GM10248 (cell line): ENCODE measurements around the gene GRK5.

Experiments used
- CTCF ChIA-PET: fragments of 300-600 bp; sonication (Branson Sonifier 250); formaldehyde crosslinking; extraction: SDS; loops from one replicate; lab custom pipeline; 2021; ENCODE audit warnings: antibody characterized with exemption; lab: Yijun Ruan, JAX
- POLR2A ChIA-PET: fragments of 350-650 bp; sonication (Branson Sonifier 250); formaldehyde crosslinking; extraction: SDS; loops from one replicate; lab custom pipeline; 2020; ENCODE audit warnings: antibody characterized with exemption; lab: Yijun Ruan, JAX
- DNase-seq: peaks from one replicate; pipeline ENCODE4 v3.0.0; 2012; ENCODE audit errors: extremely low spot score
- TF ChIP-seq, protein P1 (sequence below): IDR thresholded peaks from 2 replicates; pipeline ENCODE4 v1.5.1; 2012; ENCODE audit warnings: mild to moderate bottlenecking, low read depth; ENCODE audit errors: extremely low read depth, missing control alignments, control extremely low read depth

GRK5 gene

DNA sequence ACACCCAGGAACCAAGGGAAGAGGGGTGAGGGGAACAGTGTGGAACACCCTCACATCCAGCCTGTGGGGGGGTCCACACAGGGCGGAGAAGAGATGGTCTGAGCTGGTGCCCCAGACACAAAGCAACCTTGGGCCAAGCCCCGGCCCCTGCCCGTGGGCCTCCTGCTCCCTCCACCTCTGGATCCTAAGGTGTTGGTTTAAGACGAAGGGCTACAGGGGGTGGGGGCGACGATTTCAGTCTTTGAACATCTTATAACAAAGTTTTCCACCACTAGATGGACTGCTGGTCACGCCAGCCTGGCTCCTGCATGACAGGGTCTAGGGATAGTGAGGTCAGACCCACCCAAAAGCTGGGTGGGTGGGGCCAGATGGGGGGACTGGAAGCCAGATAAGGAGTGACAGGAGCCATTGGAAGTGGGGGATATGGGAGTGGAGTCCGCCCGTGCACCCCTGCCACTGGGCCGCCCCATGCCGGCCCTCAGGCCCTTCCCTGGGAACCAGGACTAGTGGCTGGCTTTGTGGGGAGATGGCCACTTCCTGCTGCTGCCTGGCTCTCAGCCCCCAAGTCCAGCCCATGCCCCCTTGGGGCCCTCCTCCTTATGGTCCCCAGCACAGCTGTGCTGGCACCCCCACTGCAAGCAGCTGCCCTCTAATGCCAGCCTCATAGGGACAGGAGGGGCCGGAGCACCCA lies 236.7 kb downstream of the GRK5 start:
- no peak for DNase-seq
- TF ChIP-seq, protein P1, sequence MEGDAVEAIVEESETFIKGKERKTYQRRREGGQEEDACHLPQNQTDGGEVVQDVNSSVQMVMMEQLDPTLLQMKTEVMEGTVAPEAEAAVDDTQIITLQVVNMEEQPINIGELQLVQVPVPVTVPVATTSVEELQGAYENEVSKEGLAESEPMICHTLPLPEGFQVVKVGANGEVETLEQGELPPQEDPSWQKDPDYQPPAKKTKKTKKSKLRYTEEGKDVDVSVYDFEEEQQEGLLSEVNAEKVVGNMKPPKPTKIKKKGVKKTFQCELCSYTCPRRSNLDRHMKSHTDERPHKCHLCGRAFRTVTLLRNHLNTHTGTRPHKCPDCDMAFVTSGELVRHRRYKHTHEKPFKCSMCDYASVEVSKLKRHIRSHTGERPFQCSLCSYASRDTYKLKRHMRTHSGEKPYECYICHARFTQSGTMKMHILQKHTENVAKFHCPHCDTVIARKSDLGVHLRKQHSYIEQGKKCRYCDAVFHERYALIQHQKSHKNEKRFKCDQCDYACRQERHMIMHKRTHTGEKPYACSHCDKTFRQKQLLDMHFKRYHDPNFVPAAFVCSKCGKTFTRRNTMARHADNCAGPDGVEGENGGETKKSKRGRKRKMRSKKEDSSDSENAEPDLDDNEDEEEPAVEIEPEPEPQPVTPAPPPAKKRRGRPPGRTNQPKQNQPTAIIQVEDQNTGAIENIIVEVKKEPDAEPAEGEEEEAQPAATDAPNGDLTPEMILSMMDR: no peak
- ChIA-PET CTCF (interaction anchor here (0.9 to 8.9 kb wide), 27 partner anchors 11 to 313 kb away, joined by 3 to 131 read pairs (median 7); partner anchors contain the start of genes GRK5 and RGS10), POLR2A (no interaction called here)

DNA sequence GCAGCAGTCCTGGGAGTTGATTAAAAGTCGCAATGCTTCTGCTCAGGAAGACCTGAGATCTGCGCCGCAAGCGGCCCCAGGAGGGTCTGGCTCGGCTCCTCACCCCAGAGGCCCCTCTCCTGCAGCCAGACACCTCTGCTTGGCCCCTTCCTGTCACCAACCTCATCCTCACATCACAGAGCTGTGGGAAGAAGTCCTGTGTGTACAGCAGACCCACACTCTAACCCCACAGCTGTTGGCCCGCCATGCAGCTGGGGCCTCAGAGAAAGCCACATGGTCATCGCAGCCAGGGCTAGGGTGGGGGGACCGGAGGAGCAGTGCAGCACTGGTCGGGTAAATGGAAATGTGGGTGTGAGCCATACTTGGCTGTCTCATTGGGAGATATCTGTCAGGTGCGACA lies 237.5 kb downstream of the GRK5 start:
- DNase-seq: no peak
- CTCF ChIA-PET: interaction anchor here (0.6 to 8.9 kb wide), 40 partner anchors 12 to 314 kb away, joined by 3 to 131 read pairs (median 6); partner anchors contain the start of genes GRK5 and RGS10
- TF ChIP-seq, protein P1: no peak
- POLR2A ChIA-PET: no interaction called here

DNA sequence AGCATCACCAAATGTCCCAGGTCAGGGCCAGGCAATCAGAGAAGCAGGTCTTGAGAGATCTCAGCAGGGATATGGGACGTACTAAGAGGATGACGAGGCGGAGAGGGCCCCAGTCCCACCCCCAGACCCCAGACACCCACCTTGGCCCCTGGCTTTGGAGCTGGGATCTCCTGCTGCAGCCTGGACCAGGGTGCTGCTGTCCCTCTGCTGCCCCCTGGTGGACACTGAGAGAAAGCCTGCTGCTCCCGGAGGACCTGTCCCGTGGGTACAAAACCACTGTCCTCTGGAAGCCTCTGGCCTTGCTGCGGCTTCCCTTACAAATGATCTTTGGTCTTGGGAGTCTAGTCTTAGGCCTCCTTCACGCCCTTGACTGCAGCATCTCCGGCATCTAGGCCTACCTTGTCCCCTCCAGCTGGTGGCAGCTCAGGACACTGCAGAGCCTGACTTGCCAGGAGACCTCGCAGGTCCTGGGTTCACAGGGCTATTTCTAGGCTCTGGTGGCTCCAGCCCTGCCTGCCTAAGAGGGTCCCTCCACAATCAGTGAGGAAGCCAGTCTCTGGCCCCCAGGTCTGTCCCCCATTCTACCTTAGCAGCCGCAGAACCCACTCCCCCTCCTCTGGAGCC lies 238.1 kb downstream of the GRK5 start:
- CTCF ChIA-PET: interaction anchor here (0.6 to 8.9 kb wide), 42 partner anchors 9 to 314 kb away, joined by 3 to 131 read pairs (median 6); partner anchors contain the start of genes GRK5 and RGS10
- TF ChIP-seq, protein P1: peak; percentile 96
- peak; percentile 89 for DNase-seq
- POLR2A ChIA-PET: no interaction called here

DNA sequence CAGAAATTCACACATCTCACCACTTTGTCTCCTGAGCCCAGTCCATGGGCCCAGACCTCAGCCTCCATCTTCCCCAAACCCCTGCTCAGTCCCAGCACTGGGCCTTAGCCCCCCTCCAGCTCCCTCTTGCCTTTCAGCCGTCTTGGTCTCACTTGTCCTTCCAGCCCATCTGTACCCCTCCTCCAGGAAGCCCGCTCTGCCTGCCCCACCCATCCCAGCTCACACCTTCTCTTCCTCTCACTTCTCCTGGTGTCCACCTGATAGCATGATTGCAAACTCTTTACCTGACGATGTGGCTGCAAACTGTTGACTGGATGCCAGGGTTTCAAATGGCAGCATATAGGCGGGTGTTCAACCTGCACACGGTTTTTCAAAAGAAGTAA lies 238.6 kb downstream of the GRK5 start:
- ChIA-PET CTCF (interaction anchor here (0.9 to 8.9 kb wide), 33 partner anchors 8 to 306 kb away, joined by 3 to 131 read pairs (median 6); partner anchors contain the start of genes GRK5 and RGS10), POLR2A (no interaction called here)
- TF ChIP-seq, protein P1: no peak
- no peak for DNase-seq

DNA sequence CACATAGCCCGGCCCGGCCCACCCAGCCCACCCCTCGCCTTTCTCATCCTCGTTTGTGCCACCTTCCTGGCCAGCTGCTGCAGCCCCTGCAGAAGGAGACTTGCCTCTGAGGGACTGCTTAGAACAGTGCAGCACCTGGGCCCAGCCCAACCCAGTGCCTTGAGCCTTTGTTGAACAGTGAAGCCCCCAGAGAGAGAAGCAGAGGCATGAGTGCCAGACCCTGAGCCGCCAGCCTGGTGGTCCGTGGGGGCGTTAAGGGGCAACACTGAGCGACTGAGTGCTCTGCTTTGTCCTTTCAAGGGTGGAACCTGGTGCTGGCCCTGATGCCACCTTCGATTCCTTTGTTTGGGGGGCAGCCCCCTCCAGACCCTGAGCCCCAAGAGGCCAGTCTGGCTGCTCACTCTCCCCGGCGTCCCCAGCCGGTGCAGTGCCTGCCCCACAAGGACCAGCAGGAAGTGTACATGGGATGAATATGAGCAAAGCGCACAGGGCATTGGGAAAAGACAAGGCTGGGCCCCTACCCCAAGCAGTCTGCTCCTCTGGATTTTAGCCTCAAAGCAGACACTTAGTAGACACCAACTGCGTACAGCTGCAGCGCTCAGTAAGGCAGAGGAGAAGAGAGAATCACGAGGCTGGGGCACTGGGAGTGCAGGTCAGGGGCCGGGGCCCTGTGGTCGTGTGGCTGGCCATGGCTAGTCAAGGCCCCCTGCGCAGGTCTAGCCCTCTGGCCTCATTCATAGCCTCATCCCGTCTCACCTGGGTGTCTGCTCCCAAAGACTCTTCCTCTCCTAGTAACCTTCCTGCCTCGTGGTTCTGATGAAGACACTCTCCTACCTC lies 239.3 kb downstream of the GRK5 start:
- ChIA-PET CTCF (interaction anchor here (0.9 to 8.9 kb wide), 12 partner anchors 8 to 307 kb away, joined by 3 to 131 read pairs (median 6); partner anchors contain the start of genes GRK5 and RGS10), POLR2A (no interaction called here)
- TF ChIP-seq, protein P1: no peak
- no peak for DNase-seq

DNA sequence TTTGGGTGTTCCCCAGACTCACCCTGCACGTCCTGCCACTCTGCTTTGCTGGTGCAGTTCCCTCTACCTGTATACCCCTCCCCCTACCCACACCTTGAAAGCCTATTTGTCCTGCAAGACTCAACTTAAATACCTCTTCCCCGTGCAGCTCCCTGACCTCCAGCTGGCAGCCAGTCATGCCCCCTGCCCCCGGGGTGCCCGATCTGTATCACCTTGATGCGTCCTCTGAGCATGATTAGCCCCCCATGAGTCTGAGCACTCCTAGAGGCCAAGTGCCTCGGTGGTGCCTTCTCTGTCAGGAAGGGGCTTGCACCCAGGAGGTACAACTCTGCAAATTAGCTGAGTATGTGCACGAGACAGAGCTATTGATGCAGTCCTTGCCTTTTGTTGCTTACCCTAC lies 240.1 kb downstream of the GRK5 start:
- DNase-seq: no peak
- POLR2A ChIA-PET: no interaction called here
- CTCF ChIA-PET: interaction anchor here (0.7 to 8.9 kb wide), 2 partner anchors 42 to 245 kb away, joined by 3 to 131 read pairs; partner anchors contain the start of gene GRK5
- TF ChIP-seq, protein P1: no peak
